ENCODE data around the gene RAI1. TPM values are rescaled to one million over a fixed set of nuclear protein-coding genes. Genes with fewer than 3 reads are reported as not detected.

The RAI1 gene
- total RNA-seq, 1 donor from 2014 or later: 38.1 TPM

- no peaks in the 10 kb centered on the region for H3K36me3 ChIP-seq
- peaks cover 58% of the 10 kb centered on the region for H3K4me1 ChIP-seq
- no peaks in the 10 kb centered on the region for H3K9me3 ChIP-seq
- H3K27me3 ChIP-seq: no peaks in the 10 kb centered on the region
- no peak overlapping the region for H3K27ac ChIP-seq
- DNase-seq: no peak
- intact Hi-C loops (cut with DNase I): no loop called here
- TF ChIP-seq, protein P1, sequence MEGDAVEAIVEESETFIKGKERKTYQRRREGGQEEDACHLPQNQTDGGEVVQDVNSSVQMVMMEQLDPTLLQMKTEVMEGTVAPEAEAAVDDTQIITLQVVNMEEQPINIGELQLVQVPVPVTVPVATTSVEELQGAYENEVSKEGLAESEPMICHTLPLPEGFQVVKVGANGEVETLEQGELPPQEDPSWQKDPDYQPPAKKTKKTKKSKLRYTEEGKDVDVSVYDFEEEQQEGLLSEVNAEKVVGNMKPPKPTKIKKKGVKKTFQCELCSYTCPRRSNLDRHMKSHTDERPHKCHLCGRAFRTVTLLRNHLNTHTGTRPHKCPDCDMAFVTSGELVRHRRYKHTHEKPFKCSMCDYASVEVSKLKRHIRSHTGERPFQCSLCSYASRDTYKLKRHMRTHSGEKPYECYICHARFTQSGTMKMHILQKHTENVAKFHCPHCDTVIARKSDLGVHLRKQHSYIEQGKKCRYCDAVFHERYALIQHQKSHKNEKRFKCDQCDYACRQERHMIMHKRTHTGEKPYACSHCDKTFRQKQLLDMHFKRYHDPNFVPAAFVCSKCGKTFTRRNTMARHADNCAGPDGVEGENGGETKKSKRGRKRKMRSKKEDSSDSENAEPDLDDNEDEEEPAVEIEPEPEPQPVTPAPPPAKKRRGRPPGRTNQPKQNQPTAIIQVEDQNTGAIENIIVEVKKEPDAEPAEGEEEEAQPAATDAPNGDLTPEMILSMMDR (IDR thresholded peaks at IDR 0.05): no peak
- no peak overlapping the region for H3K4me3 ChIP-seq
- ATAC-seq: no peak
Measured at GRCh38 chr17:17847118-17847689, 165.9 kb downstream of the RAI1 start.

- Histone ChIP-seq H3K27ac (peak overlapping the region; percentile 79), H3K9me3 (no peaks in the 10 kb centered on the region), H3K4me1 (peaks cover 52% of the 10 kb centered on the region), H3K4me3 (no peak overlapping the region), H3K36me3 (no peaks in the 10 kb centered on the region), H3K27me3 (no peaks in the 10 kb centered on the region)
- TF ChIP-seq, protein P1 (IDR thresholded peaks at IDR 0.05): no peak
- intact Hi-C loops (cut with DNase I): no loop called here
- DNase-seq: no peak
- ATAC-seq: no peak
Measured at GRCh38 chr17:17847726-17848125, 166.5 kb downstream of the RAI1 start.

DNA sequence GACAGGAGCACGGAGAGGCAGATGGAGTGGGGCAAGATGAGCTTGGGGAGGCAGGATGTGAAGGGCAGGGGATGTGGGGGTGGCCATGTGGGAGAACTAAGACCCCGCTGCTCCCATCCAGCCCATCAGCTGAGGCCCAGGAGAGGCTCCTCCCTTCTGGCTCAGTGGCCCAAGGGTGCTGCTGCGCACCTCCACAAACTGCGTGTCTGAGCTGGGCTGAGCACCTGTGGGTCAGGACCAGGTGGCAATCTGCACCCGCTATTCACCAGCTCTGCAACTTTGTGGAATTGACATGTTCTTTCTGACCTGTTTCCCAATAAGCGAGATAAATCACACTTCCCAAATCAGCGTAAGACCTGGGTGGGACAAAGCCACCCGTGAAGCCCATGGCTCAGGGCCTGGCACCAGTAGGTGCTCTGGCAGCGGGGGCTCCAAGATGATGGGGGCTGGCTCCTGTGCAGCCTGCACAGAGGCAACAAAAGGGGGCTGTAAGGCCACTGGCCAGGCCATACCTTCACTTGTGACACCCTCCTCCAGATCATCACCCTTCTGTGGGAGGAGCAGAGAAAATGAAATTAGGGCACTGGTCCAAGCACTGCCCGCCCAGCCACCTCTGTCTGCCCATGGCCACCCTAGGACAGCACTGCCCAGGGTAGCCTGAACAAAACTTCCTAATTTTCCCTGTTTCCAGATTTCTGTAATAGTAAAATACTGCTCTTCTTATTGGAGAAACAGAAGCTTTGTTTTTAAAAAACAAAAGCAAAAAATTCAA, 167.2 kb downstream of the RAI1 start:
- H3K4me1 ChIP-seq: peaks cover 53% of the 10 kb centered on the region
- no peak overlapping the region for H3K4me3 ChIP-seq
- no peaks in the 10 kb centered on the region for H3K27me3 ChIP-seq
- no peak for DNase-seq
- intact Hi-C loops (cut with DNase I): no loop called here
- TF ChIP-seq, protein P1 (IDR thresholded peaks at IDR 0.05): no peak
- peak; percentile 22 for ATAC-seq
- H3K36me3 ChIP-seq: no peaks in the 10 kb centered on the region
- peak overlapping the region; percentile 79 for H3K27ac ChIP-seq
- no peaks in the 10 kb centered on the region for H3K9me3 ChIP-seq

GRCh38 chr17:17849147-17849820, 168.0 kb downstream of the RAI1 start:
- Histone ChIP-seq H3K36me3 (no peaks in the 10 kb centered on the region), H3K27me3 (no peaks in the 10 kb centered on the region), H3K4me3 (no peak overlapping the region), H3K27ac (peak overlapping the region; percentile 79), H3K9me3 (no peaks in the 10 kb centered on the region), H3K4me1 (peaks cover 57% of the 10 kb centered on the region)
- intact Hi-C loops (cut with DNase I): no loop called here
- DNase-seq (peak; percentile 92), ATAC-seq (peak; percentile 89)
- TF ChIP-seq, protein P1 (IDR thresholded peaks at IDR 0.05): no peak

- intact Hi-C loops (cut with DNase I): no loop called here
- Histone ChIP-seq H3K4me3 (no peak overlapping the region), H3K36me3 (no peaks in the 10 kb centered on the region), H3K27me3 (no peaks in the 10 kb centered on the region), H3K9me3 (no peaks in the 10 kb centered on the region), H3K4me1 (peaks cover 57% of the 10 kb centered on the region), H3K27ac (peak overlapping the region; percentile 79)
- TF ChIP-seq, protein P1 (IDR thresholded peaks at IDR 0.05): peak; percentile 29
- ATAC-seq: peak; percentile 62
- DNase-seq: no peak
Measured at GRCh38 chr17:17849845-17850373, 168.7 kb downstream of the RAI1 start.
